ENCODE results near the gene GIPC1. TPM values are rescaled to one million over a fixed set of nuclear protein-coding genes. Genes with fewer than 3 reads are reported as not detected.

GIPC1 gene
- 8.0 TPM for total RNA-seq (2013)
- polyA plus RNA-seq, result 1 to 10 TPM; 4.0 to 6.2 (median 4.8) TPM
- polyA minus RNA-seq, result 4.3 and 8.0 TPM in 2 replicates
- total RNA-seq, result 0.75 to 3.7 (median 2.2) reads per million in 11 experiments

- Mint-ChIP-seq H3K27ac (peak within 1 kb of the TSS in 3 of 7 donors; percentile 4 to 54 (median 35)), H3K27me3 (ENCODE audit: low read depth in 3 of 3) (peaks cover 7 to 22% (median 11%) of the 10 kb centered on the region in 3 donors)
- intact Hi-C loops (cut with micrococcal nuclease), result loop anchor here in 1 of 2 donors (5.0 kb wide), 1 partner anchor 36 kb away; no protein-coding TSS in a partner anchor
These were observed at the start of gene GIPC1 for GRCh38 chr19:14496029-14496833. Gene GIPC1, minus strand, starts transcription at chr19:14496127. Its CDS starts 13,151 bp downstream, at chr19:14482976.

More at GRCh38 chr19:14496029-14496833, at the start of gene GIPC1:
- no peak for TF ChIP-seq CTCF (IDR thresholded peaks at IDR 0.05)
- WGBS (ENCODE audit: insufficient coverage), result 3% methylated on average over 60 of the region's 71 CpGs
- H3K27me3 ChIP-seq (ENCODE audit: control insufficient read depth in 2 of 2, insufficient read depth in 2 of 2, low read length in 2 of 2), result no peaks in the 10 kb centered on the region
- peak within 1 kb of the TSS; percentile 36 for H3K9ac ChIP-seq (ENCODE audit: insufficient read depth, low read length, poor library complexity, severe bottlenecking)
- peak within 1 kb of the TSS; percentile 83 for H3K4me2 ChIP-seq (replicated peaks; ENCODE audit: extremely low read depth, low read length, poor library complexity, severe bottlenecking)
- H3K4me3 Mint-ChIP-seq, result peak within 1 kb of the TSS; percentile 71 to 83
- no peaks in the 10 kb centered on the region for H4K20me1 ChIP-seq (ENCODE audit: insufficient read depth, low read length)
- H3K79me2 ChIP-seq (ENCODE audit: insufficient read depth, low read length), result no peaks in the 10 kb centered on the region
- H3K9me3 Mint-ChIP-seq, result no peaks in the 10 kb centered on the region
- no peaks in the 10 kb centered on the region for H3K36me3 ChIP-seq (replicated peaks in 1 of 2; ENCODE audit: control insufficient read depth in 1 of 2, insufficient read depth in 2 of 2, low read length in 2 of 2)
- peak within 1 kb of the TSS; percentile 25 to 75 (median 55) for H3K4me3 ChIP-seq (replicated peaks in 1 of 3; ENCODE audit: low read depth in 2 of 3, low read length in 3 of 3)
- H3K4me1 ChIP-seq (ENCODE audit: control insufficient read depth in 1 of 2, insufficient read depth in 2 of 2, low read length in 2 of 2), result peaks cover 23 to 25% of the 10 kb centered on the region in 2 donors
- H3K9me3 ChIP-seq (replicated peaks in 1 of 2; ENCODE audit: control insufficient read depth in 1 of 2, insufficient read depth in 1 of 2, low read length in 2 of 2), result no peaks in the 10 kb centered on the region
- no peak within 1 kb of the TSS for H3K27ac ChIP-seq (ENCODE audit: low read depth in 1 of 2, low read length in 2 of 2)
- peaks cover 0 to 1% of the 10 kb centered on the region in 2 donors for H3K36me3 Mint-ChIP-seq
- H2AFZ ChIP-seq (ENCODE audit: insufficient read depth, low read depth, low read length, poor library complexity, severe bottlenecking), result peak within 1 kb of the TSS; percentile 90
- DNase-seq, result peak; percentile 66 to 76 (median 67)
- H3K4me1 Mint-ChIP-seq, result peaks cover 23% of the 10 kb centered on the region

All from CD14-positive monocyte (primary cell).